ENCODE results near the gene OTULINL.

OTULINL gene

DNA sequence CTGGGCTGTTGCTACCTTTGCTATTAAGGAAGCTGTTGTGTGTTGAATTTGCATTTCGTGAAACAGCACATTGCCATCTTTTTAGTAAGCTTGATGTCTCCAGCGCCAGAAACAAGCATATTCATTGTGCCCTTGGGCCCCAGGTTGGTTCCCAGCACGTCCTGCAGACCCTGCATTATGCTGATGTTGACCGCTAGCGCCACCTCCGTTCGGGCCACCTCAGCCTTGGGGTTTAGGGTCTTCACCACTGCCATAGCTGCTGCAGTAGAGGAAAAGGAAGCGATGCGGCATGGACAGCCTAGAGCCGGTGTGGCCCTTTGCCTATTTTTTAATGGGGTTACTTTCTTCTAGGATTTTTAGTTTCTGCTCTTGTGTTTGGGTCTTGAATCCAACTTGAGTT is 59.2 kb downstream of the OTULINL start:
- no peak overlapping the region for H3K9ac ChIP-seq (ENCODE audit: low read length in 2 of 2)
- H3K9me3 ChIP-seq (ENCODE audit: control insufficient read depth in 2 of 2, low read length in 2 of 2) = no peaks in the 10 kb centered on the region
- no peaks in the 10 kb centered on the region for H3K4me1 ChIP-seq (ENCODE audit: control insufficient read depth, insufficient read depth, low read length)
- no peaks in the 10 kb centered on the region for H3K36me3 ChIP-seq (ENCODE audit: control insufficient read depth in 2 of 2, insufficient read depth in 2 of 2, low read length in 2 of 2)
- H3K27me3 ChIP-seq (ENCODE audit: control insufficient read depth in 1 of 2, insufficient read depth in 2 of 2, low read length in 2 of 2) = peaks cover 0 to 2% of the 10 kb centered on the region in 2 donors
- no peak overlapping the region for H3K4me3 ChIP-seq (ENCODE audit: low read length in 2 of 2)
- H3K27ac ChIP-seq (ENCODE audit: low read length) = no peak overlapping the region

GRCh38 chr5:14644623-14645237 is 63.1 kb downstream of the OTULINL start:
- H3K9me3 ChIP-seq (ENCODE audit: control insufficient read depth in 2 of 2, low read length in 2 of 2) = no peaks in the 10 kb centered on the region
- no peaks in the 10 kb centered on the region for H3K36me3 ChIP-seq (ENCODE audit: control insufficient read depth in 2 of 2, insufficient read depth in 2 of 2, low read length in 2 of 2)

GRCh38 chr5:14650052-14650451 is 68.5 kb downstream of the OTULINL start:
- Histone ChIP-seq H3K36me3 (ENCODE audit: control insufficient read depth in 2 of 2, insufficient read depth in 2 of 2, low read length in 2 of 2) (no peaks in the 10 kb centered on the region), H3K27me3 (ENCODE audit: control insufficient read depth in 1 of 2, insufficient read depth in 2 of 2, low read length in 2 of 2) (peaks cover 0 to 5% of the 10 kb centered on the region in 2 donors), H3K4me3 (ENCODE audit: low read length in 2 of 2) (no peak overlapping the region), H3K4me1 (ENCODE audit: control insufficient read depth, insufficient read depth, low read length) (no peaks in the 10 kb centered on the region), H3K27ac (ENCODE audit: low read length) (no peak overlapping the region), H3K9ac (ENCODE audit: low read length in 2 of 2) (no peak overlapping the region), H3K9me3 (ENCODE audit: control insufficient read depth in 2 of 2, low read length in 2 of 2) (no peaks in the 10 kb centered on the region)

More at GRCh38 chr5:14644623-14645237, 63.1 kb downstream of the OTULINL start:
- Histone ChIP-seq H3K4me1 (ENCODE audit: control insufficient read depth, insufficient read depth, low read length) (no peaks in the 10 kb centered on the region), H3K27ac (ENCODE audit: low read length) (no peak overlapping the region), H3K4me3 (ENCODE audit: low read length in 2 of 2) (no peak overlapping the region), H3K9ac (ENCODE audit: low read length in 2 of 2) (no peak overlapping the region), H3K27me3 (ENCODE audit: control insufficient read depth in 1 of 2, insufficient read depth in 2 of 2, low read length in 2 of 2) (peaks cover 0 to 7% of the 10 kb centered on the region in 2 donors)

DNA sequence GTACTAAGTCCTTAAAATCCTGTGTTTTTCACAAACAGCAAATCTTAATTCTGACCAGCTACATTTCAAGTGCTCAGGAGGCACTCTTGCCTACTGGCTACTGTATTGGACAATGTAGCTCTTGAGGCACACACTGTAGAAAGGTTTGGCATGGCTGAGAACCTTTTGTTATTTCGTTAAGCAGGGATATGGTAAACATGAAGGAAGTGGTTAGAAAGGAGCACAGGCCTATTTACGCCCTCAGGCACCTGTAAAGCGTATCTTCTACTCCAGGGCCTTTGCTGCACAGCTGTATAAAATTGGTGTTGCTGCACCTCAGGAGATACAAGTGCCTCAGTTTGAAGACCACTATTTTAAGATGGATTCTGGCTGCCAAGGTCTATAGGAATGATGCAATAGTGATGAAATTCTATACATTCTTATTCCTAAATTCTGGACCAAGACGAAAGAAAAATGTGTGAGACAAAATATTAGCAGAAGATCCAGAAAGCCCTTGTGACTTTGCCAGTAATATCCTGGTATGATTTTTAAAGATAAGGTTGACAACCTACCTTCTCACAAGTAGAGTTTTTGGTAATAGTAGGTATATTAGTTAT is 73.7 kb downstream of the OTULINL start:
- Histone ChIP-seq H3K9me3 (ENCODE audit: control insufficient read depth in 2 of 2, low read length in 2 of 2) (no peaks in the 10 kb centered on the region), H3K27me3 (ENCODE audit: control insufficient read depth in 1 of 2, insufficient read depth in 2 of 2, low read length in 2 of 2) (no peaks in the 10 kb centered on the region), H3K9ac (ENCODE audit: low read length in 2 of 2) (no peak overlapping the region), H3K36me3 (ENCODE audit: control insufficient read depth in 2 of 2, insufficient read depth in 2 of 2, low read length in 2 of 2) (no peaks in the 10 kb centered on the region), H3K4me3 (ENCODE audit: low read length in 2 of 2) (no peak overlapping the region), H3K27ac (ENCODE audit: low read length) (no peak overlapping the region), H3K4me1 (ENCODE audit: control insufficient read depth, insufficient read depth, low read length) (no peaks in the 10 kb centered on the region)

GRCh38 chr5:14656898-14657297 is 75.3 kb downstream of the OTULINL start:
- H3K9me3 ChIP-seq (ENCODE audit: control insufficient read depth in 2 of 2, low read length in 2 of 2) = no peaks in the 10 kb centered on the region
- no peaks in the 10 kb centered on the region for H3K36me3 ChIP-seq (ENCODE audit: control insufficient read depth in 2 of 2, insufficient read depth in 2 of 2, low read length in 2 of 2)
- H3K4me3 ChIP-seq (ENCODE audit: low read length in 2 of 2) = no peak overlapping the region
- H3K4me1 ChIP-seq (ENCODE audit: control insufficient read depth, insufficient read depth, low read length) = no peaks in the 10 kb centered on the region
- no peak overlapping the region for H3K9ac ChIP-seq (ENCODE audit: low read length in 2 of 2)
- no peaks in the 10 kb centered on the region for H3K27me3 ChIP-seq (ENCODE audit: control insufficient read depth in 1 of 2, insufficient read depth in 2 of 2, low read length in 2 of 2)
- no peak overlapping the region for H3K27ac ChIP-seq (ENCODE audit: low read length)

DNA sequence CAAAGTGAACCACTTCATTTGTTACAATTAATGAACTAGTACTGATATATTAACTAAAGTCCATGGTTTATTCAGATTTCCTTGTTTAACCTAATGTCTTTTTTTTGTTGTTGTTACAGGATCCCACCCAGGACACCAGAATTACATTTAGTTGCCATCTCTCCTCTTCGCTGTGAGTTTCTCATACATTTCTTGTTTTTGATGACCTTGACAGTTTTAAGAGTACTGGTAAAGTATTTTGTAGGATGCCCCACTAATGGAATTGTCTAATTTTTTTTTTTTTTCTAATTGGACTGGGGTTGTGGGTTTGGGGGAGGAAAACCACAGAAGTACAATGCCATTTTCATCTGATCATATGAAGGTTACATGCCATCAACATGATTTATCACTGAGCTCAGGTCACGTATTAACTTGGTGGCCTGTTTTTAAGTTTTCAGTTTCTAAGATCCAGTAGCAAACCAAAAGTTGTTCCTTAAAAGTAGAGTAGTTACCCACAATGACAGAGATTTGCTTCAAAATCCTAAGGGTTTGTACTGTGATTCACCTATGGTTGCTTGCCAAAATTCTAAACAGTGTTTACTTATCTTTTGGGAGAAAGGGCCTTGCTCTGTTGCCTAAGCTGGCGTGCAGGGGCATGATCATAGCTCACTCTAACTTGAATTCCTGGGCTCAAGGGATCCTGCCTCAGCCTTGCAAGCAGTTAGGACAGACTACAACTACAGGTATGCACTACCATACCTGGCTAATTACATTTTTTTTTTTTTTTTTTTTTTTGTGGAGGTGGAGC is 78.4 kb downstream of the OTULINL start:
- Histone ChIP-seq H3K9me3 (ENCODE audit: control insufficient read depth in 2 of 2, low read length in 2 of 2) (no peaks in the 10 kb centered on the region), H3K9ac (ENCODE audit: low read length in 2 of 2) (no peak overlapping the region), H3K4me3 (ENCODE audit: low read length in 2 of 2) (no peak overlapping the region), H3K36me3 (ENCODE audit: control insufficient read depth in 2 of 2, insufficient read depth in 2 of 2, low read length in 2 of 2) (no peaks in the 10 kb centered on the region), H3K27me3 (ENCODE audit: control insufficient read depth in 1 of 2, insufficient read depth in 2 of 2, low read length in 2 of 2) (no peaks in the 10 kb centered on the region), H3K27ac (ENCODE audit: low read length) (no peak overlapping the region), H3K4me1 (ENCODE audit: control insufficient read depth, insufficient read depth, low read length) (peaks cover 13% of the 10 kb centered on the region)

DNA sequence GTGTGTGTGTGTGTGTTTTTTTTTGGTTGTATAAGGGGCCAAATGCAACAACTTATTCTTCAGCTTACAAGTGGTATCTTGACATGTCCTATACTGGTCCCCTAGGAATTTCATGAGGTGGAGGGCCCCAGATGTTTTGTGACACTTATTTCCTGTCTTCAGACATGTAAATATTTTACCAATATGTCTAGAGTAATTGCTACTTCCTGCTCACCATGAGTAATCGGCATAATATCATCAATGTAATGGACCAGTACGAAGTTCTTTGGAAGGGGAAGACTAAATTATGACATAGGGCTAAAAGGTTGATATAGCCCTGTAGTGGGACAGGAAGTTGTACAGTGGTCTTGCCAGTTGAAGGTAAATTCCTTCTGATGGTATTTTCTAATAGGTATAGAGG is 79.2 kb downstream of the OTULINL start:
- Histone ChIP-seq H3K4me3 (ENCODE audit: low read length in 2 of 2) (no peak overlapping the region), H3K36me3 (ENCODE audit: control insufficient read depth in 2 of 2, insufficient read depth in 2 of 2, low read length in 2 of 2) (no peaks in the 10 kb centered on the region), H3K9ac (ENCODE audit: low read length in 2 of 2) (no peak overlapping the region), H3K27me3 (ENCODE audit: control insufficient read depth in 1 of 2, insufficient read depth in 2 of 2, low read length in 2 of 2) (no peaks in the 10 kb centered on the region), H3K4me1 (ENCODE audit: control insufficient read depth, insufficient read depth, low read length) (peaks cover 21% of the 10 kb centered on the region), H3K9me3 (ENCODE audit: control insufficient read depth in 2 of 2, low read length in 2 of 2) (no peaks in the 10 kb centered on the region), H3K27ac (ENCODE audit: low read length) (no peak overlapping the region)
